ENCODE measurements around the gene MTSS2.

MTSS2 gene

DNA sequence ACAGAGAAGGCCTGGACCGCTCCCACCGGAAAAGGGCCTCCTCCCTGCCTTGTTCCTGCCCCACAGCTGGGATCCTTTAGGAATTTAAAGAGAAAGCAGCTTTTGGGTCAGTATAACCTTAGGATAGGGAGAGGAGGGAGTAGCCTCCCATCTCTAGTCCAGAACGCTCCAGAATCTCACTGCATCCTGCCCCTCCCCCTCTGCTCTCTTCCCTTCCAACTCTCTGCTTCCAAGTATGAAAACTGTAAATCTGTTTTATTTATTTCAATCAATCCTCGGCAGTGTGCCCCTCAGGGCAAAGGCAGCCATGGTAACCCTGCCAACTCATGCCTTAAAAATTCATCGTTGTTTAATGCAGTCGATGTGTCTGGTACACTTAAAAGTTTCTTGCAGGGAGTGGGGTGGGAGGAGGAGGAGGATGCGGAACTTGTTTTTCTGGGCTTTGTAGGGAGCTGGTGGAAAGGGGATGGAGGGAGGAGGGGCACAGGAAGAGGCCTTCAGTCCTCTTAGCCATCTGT, 21.2 kb upstream of the MTSS2 start:
- Histone ChIP-seq H2AFZ (ENCODE audit: low read length) (no peak overlapping the region), H2AK5ac (ENCODE audit: low read depth, low read length) (no peak overlapping the region), H3K27me3 (ENCODE audit: control insufficient read depth in 3 of 3, insufficient read depth in 3 of 3, low read depth in 1 of 3, low read length in 3 of 3) (no peaks in the 10 kb centered on the region), H3K36me3 (replicated peaks in 1 of 2; ENCODE audit: control insufficient read depth in 2 of 2, insufficient read depth in 2 of 2, low read length in 2 of 2) (peaks cover 0 to 3% of the 10 kb centered on the region in 2 donors), H3K27ac (replicated peaks; ENCODE audit: low read length) (no peak overlapping the region), H3K9me3 (replicated peaks in 1 of 2; ENCODE audit: control insufficient read depth in 2 of 2, insufficient read depth in 1 of 2, low read depth in 1 of 2, low read length in 2 of 2) (no peaks in the 10 kb centered on the region), H4K91ac (ENCODE audit: low read depth, low read length, poor library complexity) (no peak overlapping the region), H2BK120ac (ENCODE audit: low read depth, low read length) (no peak overlapping the region), H3K23ac (ENCODE audit: low read depth, low read length, poor library complexity) (no peak overlapping the region), H3K4ac (ENCODE audit: low read length) (no peak overlapping the region), H3K14ac (ENCODE audit: low read length) (no peak overlapping the region), H3K4me2 (ENCODE audit: insufficient read depth, low read length, poor library complexity, severe bottlenecking) (no peak overlapping the region), H3K4me1 (ENCODE audit: control insufficient read depth in 2 of 2, insufficient read depth in 1 of 2, low read depth in 1 of 2, low read length in 2 of 2) (peaks cover 19 to 23% of the 10 kb centered on the region in 2 donors), H2BK12ac (ENCODE audit: low read length) (no peak overlapping the region), H3K4me3 (ENCODE audit: low read length in 2 of 2) (no peak overlapping the region), H2BK15ac (ENCODE audit: low read length) (no peak overlapping the region), H2BK5ac (ENCODE audit: low read length) (no peak overlapping the region), H3K79me1 (ENCODE audit: low read depth, low read length) (peaks cover 5% of the 10 kb centered on the region), H3K18ac (ENCODE audit: low read length) (no peak overlapping the region), H3K9ac (ENCODE audit: low read depth, low read length, poor library complexity) (no peak overlapping the region), H4K8ac (ENCODE audit: low read depth, low read length) (no peak overlapping the region)
- WGBS, 2 donors (ENCODE audit: extremely low coverage in 2 of 2, insufficient read length in 2 of 2, insufficient replicate concordance in 1 of 2) = no CpG with 5 or more reads among the region's 7 CpGs
- no peak for DNase-seq (ENCODE audit: low spot score)

DNA sequence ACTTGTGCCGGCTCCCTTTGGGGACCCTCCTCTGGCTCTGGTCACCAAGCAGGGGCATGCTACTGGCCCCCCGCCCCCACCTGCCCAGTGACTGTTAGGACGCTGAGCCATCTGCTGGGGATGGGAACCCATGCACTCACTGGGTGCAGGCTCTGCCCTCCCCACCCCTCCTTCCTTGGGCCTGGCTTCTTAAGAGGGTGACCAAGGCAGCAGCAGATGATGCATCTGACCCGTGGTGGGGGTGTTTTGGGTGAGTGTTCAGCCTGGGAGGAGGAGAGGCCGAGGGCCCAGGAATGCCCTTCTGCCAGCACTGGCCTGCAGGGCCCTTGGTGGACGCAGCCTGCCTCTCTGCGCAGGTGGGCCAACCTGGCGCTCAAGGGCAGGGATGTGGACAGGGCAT, 19.2 kb upstream of the MTSS2 start:
- Histone ChIP-seq H3K9ac (ENCODE audit: low read depth, low read length, poor library complexity) (no peak overlapping the region), H4K91ac (ENCODE audit: low read depth, low read length, poor library complexity) (no peak overlapping the region), H3K23ac (ENCODE audit: low read depth, low read length, poor library complexity) (no peak overlapping the region), H3K14ac (ENCODE audit: low read length) (peak overlapping the region; percentile 31), H2BK12ac (ENCODE audit: low read length) (no peak overlapping the region), H3K4me2 (ENCODE audit: insufficient read depth, low read length, poor library complexity, severe bottlenecking) (no peak overlapping the region), H3K79me1 (ENCODE audit: low read depth, low read length) (peaks cover 3% of the 10 kb centered on the region), H2BK120ac (ENCODE audit: low read depth, low read length) (no peak overlapping the region), H3K9me3 (replicated peaks in 1 of 2; ENCODE audit: control insufficient read depth in 2 of 2, insufficient read depth in 1 of 2, low read depth in 1 of 2, low read length in 2 of 2) (no peaks in the 10 kb centered on the region), H2AK5ac (ENCODE audit: low read depth, low read length) (peak overlapping the region; percentile 40), H3K36me3 (replicated peaks in 1 of 2; ENCODE audit: control insufficient read depth in 2 of 2, insufficient read depth in 2 of 2, low read length in 2 of 2) (peaks cover 0 to 3% of the 10 kb centered on the region in 2 donors), H3K4me3 (ENCODE audit: low read length in 2 of 2) (no peak overlapping the region), H3K27ac (replicated peaks; ENCODE audit: low read length) (no peak overlapping the region), H4K8ac (ENCODE audit: low read depth, low read length) (no peak overlapping the region), H2BK5ac (ENCODE audit: low read length) (no peak overlapping the region), H3K4me1 (ENCODE audit: control insufficient read depth in 2 of 2, insufficient read depth in 1 of 2, low read depth in 1 of 2, low read length in 2 of 2) (peaks cover 20 to 27% of the 10 kb centered on the region in 2 donors), H3K4ac (ENCODE audit: low read length) (no peak overlapping the region), H2BK15ac (ENCODE audit: low read length) (no peak overlapping the region), H3K18ac (ENCODE audit: low read length) (peak overlapping the region; percentile 36), H3K27me3 (ENCODE audit: control insufficient read depth in 3 of 3, insufficient read depth in 3 of 3, low read depth in 1 of 3, low read length in 3 of 3) (no peaks in the 10 kb centered on the region), H2AFZ (ENCODE audit: low read length) (no peak overlapping the region)
- DNase-seq (ENCODE audit: low spot score) = no peak
- no CpG with 5 or more reads among the region's 8 CpGs for WGBS, 2 donors (ENCODE audit: extremely low coverage in 2 of 2, insufficient read length in 2 of 2, insufficient replicate concordance in 1 of 2)

- no peak overlapping the region for H3K4me3 ChIP-seq (ENCODE audit: low read length in 2 of 2)
- H3K27me3 ChIP-seq (ENCODE audit: control insufficient read depth in 3 of 3, insufficient read depth in 3 of 3, low read depth in 1 of 3, low read length in 3 of 3) = no peaks in the 10 kb centered on the region
- H2BK15ac ChIP-seq (ENCODE audit: low read length) = no peak overlapping the region
- peaks cover 20 to 27% of the 10 kb centered on the region in 2 donors for H3K4me1 ChIP-seq (ENCODE audit: control insufficient read depth in 2 of 2, insufficient read depth in 1 of 2, low read depth in 1 of 2, low read length in 2 of 2)
- H2BK120ac ChIP-seq (ENCODE audit: low read depth, low read length) = no peak overlapping the region
- H3K23ac ChIP-seq (ENCODE audit: low read depth, low read length, poor library complexity) = peak overlapping the region; percentile 50
- H3K14ac ChIP-seq (ENCODE audit: low read length) = no peak overlapping the region
- H3K36me3 ChIP-seq (replicated peaks in 1 of 2; ENCODE audit: control insufficient read depth in 2 of 2, insufficient read depth in 2 of 2, low read length in 2 of 2) = peaks cover 1 to 3% of the 10 kb centered on the region in 2 donors
- peak overlapping the region; percentile 2 for H3K9ac ChIP-seq (ENCODE audit: low read depth, low read length, poor library complexity)
- DNase-seq (ENCODE audit: low spot score) = no peak
- no peak overlapping the region for H2BK12ac ChIP-seq (ENCODE audit: low read length)
- no peak overlapping the region for H4K8ac ChIP-seq (ENCODE audit: low read depth, low read length)
- H3K4ac ChIP-seq (ENCODE audit: low read length) = no peak overlapping the region
- H2BK5ac ChIP-seq (ENCODE audit: low read length) = no peak overlapping the region
- H3K18ac ChIP-seq (ENCODE audit: low read length) = peak overlapping the region; percentile 44
- no CpG with 5 or more reads among the region's 11 CpGs for WGBS, 2 donors (ENCODE audit: extremely low coverage in 2 of 2, insufficient read length in 2 of 2, insufficient replicate concordance in 1 of 2)
- H2AK5ac ChIP-seq (ENCODE audit: low read depth, low read length) = peak overlapping the region; percentile 20
- no peak overlapping the region for H3K4me2 ChIP-seq (ENCODE audit: insufficient read depth, low read length, poor library complexity, severe bottlenecking)
- no peak overlapping the region for H4K91ac ChIP-seq (ENCODE audit: low read depth, low read length, poor library complexity)
- H3K27ac ChIP-seq (replicated peaks; ENCODE audit: low read length) = no peak overlapping the region
- no peak overlapping the region for H2AFZ ChIP-seq (ENCODE audit: low read length)
- H3K9me3 ChIP-seq (replicated peaks in 1 of 2; ENCODE audit: control insufficient read depth in 2 of 2, insufficient read depth in 1 of 2, low read depth in 1 of 2, low read length in 2 of 2) = no peaks in the 10 kb centered on the region
- H3K79me1 ChIP-seq (ENCODE audit: low read depth, low read length) = peaks cover 3% of the 10 kb centered on the region
Measured at GRCh38 chr16:70704586-70704985, 18.7 kb upstream of the MTSS2 start.

GRCh38 chr16:70703835-70704381, 18.1 kb upstream of the MTSS2 start:
- no peak overlapping the region for H3K4me2 ChIP-seq (ENCODE audit: insufficient read depth, low read length, poor library complexity, severe bottlenecking)
- no peaks in the 10 kb centered on the region for H3K27me3 ChIP-seq (ENCODE audit: control insufficient read depth in 3 of 3, insufficient read depth in 3 of 3, low read depth in 1 of 3, low read length in 3 of 3)
- peak overlapping the region; percentile 44 for H3K18ac ChIP-seq (ENCODE audit: low read length)
- H2AK5ac ChIP-seq (ENCODE audit: low read depth, low read length) = peak overlapping the region; percentile 20
- H4K91ac ChIP-seq (ENCODE audit: low read depth, low read length, poor library complexity) = no peak overlapping the region
- no peak overlapping the region for H2BK12ac ChIP-seq (ENCODE audit: low read length)
- no peak overlapping the region for H2BK120ac ChIP-seq (ENCODE audit: low read depth, low read length)
- H3K23ac ChIP-seq (ENCODE audit: low read depth, low read length, poor library complexity) = no peak overlapping the region
- H2AFZ ChIP-seq (ENCODE audit: low read length) = peak overlapping the region; percentile 59
- H3K36me3 ChIP-seq (replicated peaks in 1 of 2; ENCODE audit: control insufficient read depth in 2 of 2, insufficient read depth in 2 of 2, low read length in 2 of 2) = peaks cover 3 to 6% of the 10 kb centered on the region in 2 donors
- no peak overlapping the region for H2BK15ac ChIP-seq (ENCODE audit: low read length)
- no peak overlapping the region for H3K14ac ChIP-seq (ENCODE audit: low read length)
- peaks cover 0 to 3% of the 10 kb centered on the region in 2 donors for H3K9me3 ChIP-seq (replicated peaks in 1 of 2; ENCODE audit: control insufficient read depth in 2 of 2, insufficient read depth in 1 of 2, low read depth in 1 of 2, low read length in 2 of 2)
- H3K4ac ChIP-seq (ENCODE audit: low read length) = no peak overlapping the region
- no peak overlapping the region for H3K4me3 ChIP-seq (ENCODE audit: low read length in 2 of 2)
- peaks cover 20 to 27% of the 10 kb centered on the region in 2 donors for H3K4me1 ChIP-seq (ENCODE audit: control insufficient read depth in 2 of 2, insufficient read depth in 1 of 2, low read depth in 1 of 2, low read length in 2 of 2)
- peaks cover 3% of the 10 kb centered on the region for H3K79me1 ChIP-seq (ENCODE audit: low read depth, low read length)
- no peak overlapping the region for H4K8ac ChIP-seq (ENCODE audit: low read depth, low read length)
- WGBS, 2 donors (ENCODE audit: extremely low coverage in 2 of 2, insufficient read length in 2 of 2, insufficient replicate concordance in 1 of 2) = no CpG with 5 or more reads among the region's 6 CpGs
- no peak for DNase-seq (ENCODE audit: low spot score)
- H3K27ac ChIP-seq (replicated peaks; ENCODE audit: low read length) = no peak overlapping the region
- peak overlapping the region; percentile 11 for H2BK5ac ChIP-seq (ENCODE audit: low read length)
- H3K9ac ChIP-seq (ENCODE audit: low read depth, low read length, poor library complexity) = no peak overlapping the region
